ENCODE data around the gene TMEM170B. TPM values are rescaled to one million over a fixed set of nuclear protein-coding genes. Genes with fewer than 3 reads are reported as not detected.

The TMEM170B gene
- total RNA-seq, 4 donors from 2014 or later: 7.0 to 11.9 (median 8.8) TPM

- TF ChIP-seq CTCF (IDR thresholded peaks at IDR 0.05): no peak
- ATAC-seq (ENCODE audit: low FRiP score) (no peak), DNase-seq (ENCODE audit: low spot score) (no peak)
Observed at GRCh38 chr6:11514672-11515071, 22.9 kb upstream of the TMEM170B start.

- no peak for DNase-seq (ENCODE audit: low spot score)
- no peak for ATAC-seq (ENCODE audit: low FRiP score)
- no peak for TF ChIP-seq CTCF (IDR thresholded peaks at IDR 0.05)
Observed at GRCh38 chr6:11515763-11516162, 21.8 kb upstream of the TMEM170B start.

GRCh38 chr6:11522812-11523605 is 14.5 kb upstream of the TMEM170B start:
- DNase-seq (ENCODE audit: low spot score) (no peak), ATAC-seq (ENCODE audit: low FRiP score) (peak; percentile 30)
- no peak for TF ChIP-seq CTCF (IDR thresholded peaks at IDR 0.05)

- ATAC-seq (ENCODE audit: low FRiP score) (peak; percentile 71), DNase-seq (ENCODE audit: low spot score) (no peak)
- TF ChIP-seq CTCF (IDR thresholded peaks at IDR 0.05): no peak
Observed at GRCh38 chr6:11525468-11526155, 11.9 kb upstream of the TMEM170B start.

GRCh38 chr6:11526156-11526505 is 11.4 kb upstream of the TMEM170B start:
- ATAC-seq (ENCODE audit: low FRiP score): no peak
- DNase-seq (ENCODE audit: low spot score): no peak
- no peak for TF ChIP-seq CTCF (IDR thresholded peaks at IDR 0.05)

GRCh38 chr6:11527274-11527870 is 10.2 kb upstream of the TMEM170B start:
- DNase-seq (ENCODE audit: low spot score) (no peak), ATAC-seq (ENCODE audit: low FRiP score) (no peak)
- TF ChIP-seq CTCF (IDR thresholded peaks at IDR 0.05): no peak
